K562 (cell line): ENCODE measurements around the gene PIK3CG. TPM values are rescaled to one million over a fixed set of nuclear protein-coding genes. Genes with fewer than 3 reads are reported as not detected.

ENCODE experiments used
- CHD7 ChIP-seq: fragments of 200-600 bp; sonication (generic); IDR thresholded peaks from one replicate; pipeline ENCODE4 v1.6.1; 2012; ENCODE audit warnings: mild to moderate bottlenecking, low read depth, low read length, inconsistent platforms
- ETV6 ChIP-seq, 3 experiments: fragments of 150-350 bp in 1 of 3; sonication (generic) in 1 of 3; formaldehyde crosslinking in 1 of 3; IDR thresholded peaks; 2 replicates each; pipeline versions ENCODE4 v1.6.1 to v1.8.0; 2014 to 2022; ENCODE audit warnings: borderline replicate concordance in 2 of 3, low read depth in 2 of 3, antibody characterized with exemption in 1 of 3, low read length in 1 of 3, mild to moderate bottlenecking in 1 of 3, missing genetic modification reagents in 1 of 3
- MTF1 ChIP-seq: fragments of 250-450 bp; sonication (Bioruptor Pico); IDR thresholded peaks from 2 replicates; pipeline ENCODE4 v1.9.0; 2021; ENCODE audit warnings: moderate library complexity, mild to moderate bottlenecking, inconsistent platforms, borderline replicate concordance
- NFE2L1 ChIP-seq: fragments of 450-650 bp; IDR thresholded peaks from 2 replicates; pipeline ENCODE4 v1.6.1; 2016; ENCODE audit warnings: missing genetic modification characterization, low read depth, mild to moderate bottlenecking, missing compliant biosample characterization, moderate library complexity, borderline replicate concordance
- NR2C2 ChIP-seq, 2 experiments: fragments of 200-800 bp in 1 of 2; sonication (Bioruptor generic) in 1 of 2; sonication (generic) in 1 of 2; formaldehyde crosslinking in 1 of 2; IDR thresholded peaks; 2 replicates each; pipeline versions ENCODE4 v1.6.1 to v1.8.0; 2016 to 2022; ENCODE audit warnings: mild to moderate bottlenecking in 1 of 2, missing compliant biosample characterization in 1 of 2, missing genetic modification characterization in 1 of 2, missing genetic modification reagents in 1 of 2
- SMARCE1 ChIP-seq: fragments of 450-650 bp; IDR thresholded peaks from 2 replicates; pipeline ENCODE4 v1.7.1; 2016; ENCODE audit warnings: mild to moderate bottlenecking
- SREBF2 ChIP-seq: sonication (generic); formaldehyde crosslinking; IDR thresholded peaks from 2 replicates; pipeline ENCODE4 v1.4.0; 2020; ENCODE audit warnings: mild to moderate bottlenecking, missing genetic modification reagents
- polyA plus RNA-seq, 8 experiments: library from polyadenylated mRNA; depleted of rRNA in 4 of 8; stranded (reverse) in 5 of 8; unstranded in 3 of 8; fragments of >200 nt; fragmentation: Nextera tagmentation in 2 of 8; fragmentation: Illumina TruSeq in 1 of 8; extraction: Ambion mirVana in 2 of 8; extraction: Trizol in 1 of 8; gene quantifications; 2 replicates each; pipeline versions ENCODE4 v1.2.1 to v1.2.3, GENCODE V29; 2011 to 2014; ENCODE audit warnings: inconsistent platforms in 1 of 8, missing spikeins in 1 of 8
- total RNA-seq, 7 experiments: library from RNA; depleted of rRNA in 6 of 7; stranded (reverse); fragments of >200 nt in 6 of 7; fragmentation: Illumina TruSeq in 2 of 7; extraction: Trizol in 2 of 7; gene quantifications; 2 replicates each; pipeline versions ENCODE4 v1.2.1 to v1.2.3, GENCODE V29; 2011 to 2021; ENCODE audit warnings: low replicate concordance in 1 of 7
- TF ChIP-seq, protein P1 (sequence below): fragments of 150-350 bp; IDR thresholded peaks from 2 replicates; pipeline ENCODE4 v1.6.1; 2014; ENCODE audit warnings: low read depth, mild to moderate bottlenecking, low read length, borderline replicate concordance
- TF ChIP-seq, protein P2 (sequence below): sonication (generic); IDR thresholded peaks from 2 replicates; pipeline ENCODE4 v1.6.1; 2016

PIK3CG gene
- total and polyA plus RNA-seq, 9 of the 15 experiments (the other 6 are each of a cell fraction or from before 2014, with no cell fraction given): 5.3 to 42.5 (median 29.0) TPM

DNA sequence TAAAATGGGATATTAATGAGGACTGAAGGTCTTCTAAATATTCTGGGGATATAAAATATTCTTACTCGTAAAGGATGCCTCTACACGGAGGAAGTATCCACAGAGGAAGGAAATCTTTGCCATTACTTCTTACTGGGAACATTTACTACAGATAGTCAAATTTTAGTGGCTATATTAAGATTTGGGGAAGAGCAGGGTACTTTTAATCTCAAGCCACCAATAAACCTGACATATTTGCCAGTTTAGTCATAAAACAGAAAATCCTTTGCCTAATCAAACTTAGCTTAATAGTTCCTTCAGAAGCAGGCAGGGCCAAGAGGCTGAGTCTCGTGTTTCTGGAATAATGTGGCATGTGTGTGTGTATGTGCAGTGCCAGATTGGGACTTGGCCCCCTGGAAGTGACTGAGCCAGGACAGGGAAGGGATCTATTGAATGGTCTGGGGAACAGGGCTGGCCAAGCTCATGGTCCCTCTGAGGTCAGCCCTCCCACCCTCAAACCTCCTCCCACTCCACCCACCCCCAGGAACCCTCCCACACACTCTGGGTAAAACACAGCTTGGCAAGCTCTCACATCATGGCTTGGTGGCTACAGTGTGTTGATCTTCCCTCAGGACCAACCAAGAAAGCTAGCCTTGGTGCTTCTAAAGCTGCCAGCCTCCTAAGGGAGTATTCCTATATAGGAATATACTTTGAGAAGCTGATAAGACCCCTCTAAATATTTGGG is 1.6 kb upstream of the PIK3CG start (continued):
- no peak for TF ChIP-seq CHD7
- TF ChIP-seq NFE2L1: no peak
- TF ChIP-seq, protein P1, sequence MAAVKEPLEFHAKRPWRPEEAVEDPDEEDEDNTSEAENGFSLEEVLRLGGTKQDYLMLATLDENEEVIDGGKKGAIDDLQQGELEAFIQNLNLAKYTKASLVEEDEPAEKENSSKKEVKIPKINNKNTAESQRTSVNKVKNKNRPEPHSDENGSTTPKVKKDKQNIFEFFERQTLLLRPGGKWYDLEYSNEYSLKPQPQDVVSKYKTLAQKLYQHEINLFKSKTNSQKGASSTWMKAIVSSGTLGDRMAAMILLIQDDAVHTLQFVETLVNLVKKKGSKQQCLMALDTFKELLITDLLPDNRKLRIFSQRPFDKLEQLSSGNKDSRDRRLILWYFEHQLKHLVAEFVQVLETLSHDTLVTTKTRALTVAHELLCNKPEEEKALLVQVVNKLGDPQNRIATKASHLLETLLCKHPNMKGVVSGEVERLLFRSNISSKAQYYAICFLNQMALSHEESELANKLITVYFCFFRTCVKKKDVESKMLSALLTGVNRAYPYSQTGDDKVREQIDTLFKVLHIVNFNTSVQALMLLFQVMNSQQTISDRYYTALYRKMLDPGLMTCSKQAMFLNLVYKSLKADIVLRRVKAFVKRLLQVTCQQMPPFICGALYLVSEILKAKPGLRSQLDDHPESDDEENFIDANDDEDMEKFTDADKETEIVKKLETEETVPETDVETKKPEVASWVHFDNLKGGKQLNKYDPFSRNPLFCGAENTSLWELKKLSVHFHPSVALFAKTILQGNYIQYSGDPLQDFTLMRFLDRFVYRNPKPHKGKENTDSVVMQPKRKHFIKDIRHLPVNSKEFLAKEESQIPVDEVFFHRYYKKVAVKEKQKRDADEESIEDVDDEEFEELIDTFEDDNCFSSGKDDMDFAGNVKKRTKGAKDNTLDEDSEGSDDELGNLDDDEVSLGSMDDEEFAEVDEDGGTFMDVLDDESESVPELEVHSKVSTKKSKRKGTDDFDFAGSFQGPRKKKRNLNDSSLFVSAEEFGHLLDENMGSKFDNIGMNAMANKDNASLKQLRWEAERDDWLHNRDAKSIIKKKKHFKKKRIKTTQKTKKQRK: no peak; the same call in 1 of the 2 replicates
- TF ChIP-seq SMARCE1: no peak
- TF ChIP-seq, protein P2, sequence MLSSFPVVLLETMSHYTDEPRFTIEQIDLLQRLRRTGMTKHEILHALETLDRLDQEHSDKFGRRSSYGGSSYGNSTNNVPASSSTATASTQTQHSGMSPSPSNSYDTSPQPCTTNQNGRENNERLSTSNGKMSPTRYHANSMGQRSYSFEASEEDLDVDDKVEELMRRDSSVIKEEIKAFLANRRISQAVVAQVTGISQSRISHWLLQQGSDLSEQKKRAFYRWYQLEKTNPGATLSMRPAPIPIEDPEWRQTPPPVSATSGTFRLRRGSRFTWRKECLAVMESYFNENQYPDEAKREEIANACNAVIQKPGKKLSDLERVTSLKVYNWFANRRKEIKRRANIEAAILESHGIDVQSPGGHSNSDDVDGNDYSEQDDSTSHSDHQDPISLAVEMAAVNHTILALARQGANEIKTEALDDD: peak; percentile 18; the same call in 1 of the 2 replicates
- TF ChIP-seq MTF1 (CRISPR knock-in tag): no peak
- TF ChIP-seq ETV6 (IDR thresholded peaks at IDR 0.05; ENCODE audit: borderline replicate concordance in 1 of 2, low read depth in 2 of 2, low read length in 1 of 2): peak in 1 of 2 experiments; percentile 44; a peak in 2 of 4 replicates
- TF ChIP-seq ETV6 (CRISPR knock-in tag; IDR thresholded peaks at IDR 0.05; ENCODE audit: borderline replicate concordance): no peak
- no peak for TF ChIP-seq NR2C2 (CRISPR knock-in tag; IDR thresholded peaks at IDR 0.05)
- 0 out of 2 replicates have a peak, but pooled peaks have one; percentile 33 for TF ChIP-seq NR2C2 (tag; IDR thresholded peaks at IDR 0.05)
- TF ChIP-seq SREBF2 (CRISPR knock-in tag): no peak
